ENCODE data around the gene PROSER3.

Gene PROSER3

DNA sequence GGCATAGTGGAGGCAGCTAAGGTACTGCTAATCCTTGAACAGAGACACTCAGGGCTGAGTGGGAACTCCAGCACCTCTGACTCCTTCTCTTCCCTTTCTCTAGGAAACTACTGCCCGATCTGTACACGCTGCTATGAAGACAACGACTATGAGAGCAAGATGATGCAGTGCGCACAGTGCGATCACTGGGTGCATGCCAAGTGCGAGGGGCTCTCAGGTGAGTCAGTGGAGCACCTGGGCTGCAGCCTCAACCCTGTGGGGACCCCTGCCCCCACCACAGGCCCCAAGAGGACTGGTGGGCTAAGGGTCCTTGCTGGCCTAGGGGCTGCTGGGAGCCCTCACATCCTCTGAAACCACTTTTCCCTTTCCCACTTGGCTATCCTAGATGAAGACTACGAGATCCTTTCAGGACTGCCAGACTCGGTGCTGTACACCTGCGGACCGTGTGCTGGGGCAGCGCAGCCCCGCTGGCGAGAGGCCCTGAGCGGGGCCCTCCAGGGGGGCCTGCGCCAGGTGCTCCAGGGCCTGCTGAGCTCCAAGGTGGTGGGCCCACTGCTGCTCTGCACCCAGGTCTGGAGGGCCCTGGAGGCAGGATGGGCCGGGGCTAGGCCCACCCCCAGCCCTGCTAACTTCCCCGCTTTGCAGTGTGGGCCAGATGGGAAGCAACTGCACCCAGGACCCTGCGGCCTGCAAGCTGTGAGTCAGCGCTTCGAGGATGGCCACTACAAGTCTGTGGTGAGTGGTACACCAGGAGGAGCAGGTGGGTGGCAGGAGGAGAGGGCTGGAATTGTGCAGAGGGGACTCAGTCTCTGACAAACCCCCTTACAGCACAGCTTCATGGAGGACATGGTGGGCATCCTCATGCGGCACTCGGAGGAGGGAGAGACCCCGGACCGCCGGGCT lies 30.7 kb upstream of the PROSER3 start:
- TF ChIP-seq MAX (IDR thresholded peaks at IDR 0.05; ENCODE audit: low read depth, low read length): no peak
- TF ChIP-seq POLR2A (IDR thresholded peaks at IDR 0.05; ENCODE audit: extremely low read depth, insufficient read length): no peak
- no peak for TF ChIP-seq CTCF (IDR thresholded peaks at IDR 0.05; ENCODE audit: low read depth, low read length)
- TF ChIP-seq MYC (IDR thresholded peaks at IDR 0.05; ENCODE audit: low read depth, low read length): no peak
- H3K4me3 ChIP-seq (ENCODE audit: low read depth, low read length): no peak overlapping the region
- no peak for DNase-seq (ENCODE audit: low read depth)

DNA sequence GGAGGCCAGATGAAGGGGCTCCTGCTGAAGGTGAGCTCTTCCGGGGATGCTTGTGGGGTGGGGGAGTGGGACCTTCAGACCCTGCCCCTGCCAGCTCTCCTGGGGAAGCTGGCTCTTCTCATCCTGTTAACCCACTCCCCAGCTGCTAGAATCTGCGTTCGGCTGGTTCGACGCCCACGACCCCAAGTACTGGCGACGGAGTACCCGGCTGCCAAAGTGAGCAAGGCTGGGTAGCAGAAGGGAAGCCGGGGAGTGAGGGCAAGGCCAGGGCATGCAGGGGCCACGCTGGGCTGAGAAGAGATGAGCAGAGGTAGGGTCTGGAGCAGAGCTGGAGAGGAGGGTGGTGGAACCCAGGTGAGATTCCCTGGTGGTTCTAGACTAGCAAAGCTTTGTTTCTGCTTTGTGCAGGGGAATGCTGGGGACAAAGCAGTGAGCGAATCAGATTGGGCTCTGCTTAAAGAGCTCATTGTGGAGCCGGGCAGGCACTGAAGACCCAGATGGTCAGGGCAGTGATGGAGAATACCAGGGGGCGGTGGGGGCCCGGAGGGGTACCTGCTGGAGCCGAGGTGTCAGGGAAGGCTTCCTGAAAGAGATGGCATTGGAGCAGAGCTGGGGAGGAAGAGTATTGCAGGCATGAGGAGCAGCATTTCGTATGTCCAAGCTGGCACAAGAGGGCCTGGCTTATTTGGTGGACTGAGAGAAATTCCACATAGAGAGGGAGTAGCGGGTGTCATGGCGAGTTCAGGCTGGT lies 29.8 kb upstream of the PROSER3 start:
- no peak overlapping the region for H3K4me3 ChIP-seq (ENCODE audit: low read depth, low read length)
- no peak for DNase-seq (ENCODE audit: low read depth)
- TF ChIP-seq POLR2A (IDR thresholded peaks at IDR 0.05; ENCODE audit: extremely low read depth, insufficient read length): no peak
- TF ChIP-seq CTCF (IDR thresholded peaks at IDR 0.05; ENCODE audit: low read depth, low read length): no peak
- TF ChIP-seq MYC (IDR thresholded peaks at IDR 0.05; ENCODE audit: low read depth, low read length): no peak
- TF ChIP-seq MAX (IDR thresholded peaks at IDR 0.05; ENCODE audit: low read depth, low read length): no peak

DNA sequence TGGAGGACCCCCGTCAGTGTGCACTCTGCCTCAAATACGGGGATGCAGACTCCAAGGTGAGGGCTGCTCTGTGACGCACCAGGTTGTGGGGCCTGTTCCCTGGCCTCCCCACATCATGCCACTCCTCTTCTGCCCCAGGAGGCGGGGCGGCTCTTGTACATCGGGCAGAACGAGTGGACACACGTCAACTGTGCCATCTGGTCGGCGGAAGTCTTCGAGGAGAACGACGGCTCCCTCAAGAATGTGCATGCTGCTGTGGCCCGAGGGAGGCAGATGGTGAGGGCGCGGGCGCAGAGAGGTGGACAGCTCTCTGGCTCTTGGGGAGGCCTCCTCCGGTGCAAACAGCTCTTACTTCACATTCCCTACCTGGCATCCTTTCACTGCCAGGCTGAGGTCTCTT lies 29.0 kb upstream of the PROSER3 start:
- no peak for DNase-seq (ENCODE audit: low read depth)
- H3K4me3 ChIP-seq (ENCODE audit: low read depth, low read length): no peak overlapping the region
- no peak for TF ChIP-seq POLR2A (IDR thresholded peaks at IDR 0.05; ENCODE audit: extremely low read depth, insufficient read length)
- no peak for TF ChIP-seq MYC (IDR thresholded peaks at IDR 0.05; ENCODE audit: low read depth, low read length)
- no peak for TF ChIP-seq CTCF (IDR thresholded peaks at IDR 0.05; ENCODE audit: low read depth, low read length)
- no peak for TF ChIP-seq MAX (IDR thresholded peaks at IDR 0.05; ENCODE audit: low read depth, low read length)

GRCh38 chr19:35729763-35730162 lies 28.2 kb upstream of the PROSER3 start:
- no peak for DNase-seq (ENCODE audit: low read depth)
- no peak overlapping the region for H3K4me3 ChIP-seq (ENCODE audit: low read depth, low read length)
- TF ChIP-seq MYC (IDR thresholded peaks at IDR 0.05; ENCODE audit: low read depth, low read length): no peak
- TF ChIP-seq MAX (IDR thresholded peaks at IDR 0.05; ENCODE audit: low read depth, low read length): no peak
- no peak for TF ChIP-seq POLR2A (IDR thresholded peaks at IDR 0.05; ENCODE audit: extremely low read depth, insufficient read length)
- TF ChIP-seq CTCF (IDR thresholded peaks at IDR 0.05; ENCODE audit: low read depth, low read length): no peak

GRCh38 chr19:35730326-35730725 lies 27.6 kb upstream of the PROSER3 start:
- no peak for DNase-seq (ENCODE audit: low read depth)
- no peak overlapping the region for H3K4me3 ChIP-seq (ENCODE audit: low read depth, low read length)
- TF ChIP-seq CTCF (IDR thresholded peaks at IDR 0.05; ENCODE audit: low read depth, low read length): no peak
- TF ChIP-seq MYC (IDR thresholded peaks at IDR 0.05; ENCODE audit: low read depth, low read length): no peak
- TF ChIP-seq MAX (IDR thresholded peaks at IDR 0.05; ENCODE audit: low read depth, low read length): no peak
- TF ChIP-seq POLR2A (IDR thresholded peaks at IDR 0.05; ENCODE audit: extremely low read depth, insufficient read length): no peak

Measured in NB4 (cell line).